Dedifferentiated amniotic fluid mesenchymal stem cell (primary cell): ENCODE data around the gene IGF2BP3.
A peak's percentile ranks its signal among the peaks of the same experiment; 100 is the strongest.
"Not testable (repeated sequence)": the region's sequence is repeated elsewhere in the genome, so short reads cannot be mapped to it uniquely, and the experiment has no call there.

Experiments used
- DNase-seq: peaks from one replicate; pipeline ENCODE4 v3.0.0-alpha.2; 2016; ENCODE audit errors: extremely low spot score

The IGF2BP3 gene

DNA sequence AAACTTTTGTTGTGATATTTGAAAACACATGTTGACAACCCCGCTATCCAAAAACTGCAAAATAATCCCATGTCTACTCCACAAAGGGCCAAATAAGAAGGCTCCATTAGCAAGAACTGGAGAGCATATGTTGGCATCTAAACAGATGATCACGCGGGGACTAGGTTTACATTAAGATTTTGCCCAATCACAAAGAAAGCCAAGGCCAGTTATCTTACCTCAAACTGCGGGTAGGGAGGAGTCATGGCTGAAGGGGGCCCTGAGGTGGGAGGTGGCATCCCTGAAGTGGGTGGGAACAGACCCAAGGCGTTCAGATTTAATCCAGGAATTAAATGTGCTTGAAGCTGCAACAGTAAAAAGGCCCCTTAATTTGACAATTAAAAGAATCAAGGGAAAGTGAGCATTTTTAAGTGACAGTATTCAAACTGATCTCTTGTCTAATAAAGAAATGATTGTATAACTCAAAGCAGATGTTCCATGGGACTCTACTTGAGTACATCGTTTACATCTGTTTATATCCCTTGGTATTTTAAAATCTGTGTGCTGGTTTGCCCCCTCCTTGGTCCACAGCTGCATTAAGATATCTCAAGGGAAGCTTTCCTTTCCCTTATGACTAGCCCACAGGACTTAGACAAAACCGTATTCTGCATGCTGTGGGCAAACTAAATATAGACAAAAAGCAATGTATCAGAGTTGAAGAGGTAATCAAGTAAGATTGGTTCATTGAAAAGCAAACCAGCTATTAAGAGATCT lies 128.3 kb downstream of the IGF2BP3 start:
- no peak for DNase-seq

DNA sequence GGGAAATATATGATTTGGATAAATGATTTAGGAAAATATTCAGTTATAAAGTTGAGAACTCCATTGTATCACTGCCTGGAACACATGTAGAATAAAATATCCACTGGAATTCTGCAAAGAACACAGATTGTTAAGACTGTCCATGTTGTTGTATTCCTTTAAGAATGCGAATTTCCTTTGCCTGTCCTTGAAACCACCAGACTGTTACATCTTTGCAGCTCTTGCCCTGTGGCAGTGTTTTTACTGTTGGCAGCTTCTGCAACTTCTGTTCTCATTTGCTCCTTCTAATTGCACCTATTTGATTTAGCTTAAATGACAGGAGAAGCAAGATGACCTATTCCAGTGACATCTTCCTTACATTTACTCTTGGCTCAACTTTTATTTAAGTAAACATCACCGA lies 131.4 kb downstream of the IGF2BP3 start:
- no peak for DNase-seq

DNA sequence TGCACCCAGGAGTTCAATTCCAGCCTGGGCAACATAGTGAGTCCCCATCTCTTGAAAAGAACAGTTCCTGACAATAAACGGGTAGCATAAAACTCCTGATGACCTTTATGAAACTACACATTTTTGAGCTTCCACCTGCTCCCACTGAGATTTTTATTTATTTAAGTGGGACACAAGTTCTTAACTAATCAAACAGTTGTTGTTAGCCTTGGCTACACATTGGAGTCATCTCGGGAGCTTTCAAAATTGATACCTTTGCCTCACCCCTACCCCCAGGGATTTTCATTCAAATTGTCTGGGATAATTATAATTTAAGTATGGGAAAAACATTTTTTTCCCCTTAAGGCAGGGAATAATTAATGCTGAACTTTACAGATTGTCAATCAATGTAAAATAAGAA lies 131.9 kb downstream of the IGF2BP3 start:
- DNase-seq = no peak

DNA sequence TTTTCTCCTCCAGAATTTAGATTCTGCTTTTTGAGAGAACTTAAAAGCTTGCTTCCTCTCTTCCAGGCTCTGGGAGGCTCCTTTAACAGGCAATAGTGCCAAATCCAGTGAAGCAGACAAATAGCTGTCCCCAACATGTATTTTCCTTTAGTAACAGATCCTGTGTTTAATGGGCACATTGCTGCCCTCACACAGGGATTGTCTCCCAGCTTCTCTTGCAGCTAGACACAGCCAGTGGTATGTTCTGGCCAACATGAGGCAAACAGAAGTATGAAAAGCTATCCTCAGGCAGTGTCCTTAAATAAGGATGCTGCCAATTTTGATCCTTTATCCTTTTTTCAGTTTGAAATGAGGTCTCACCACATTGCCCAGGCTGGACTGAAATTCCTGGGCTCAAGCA lies 132.9 kb downstream of the IGF2BP3 start:
- no peak for DNase-seq

DNA sequence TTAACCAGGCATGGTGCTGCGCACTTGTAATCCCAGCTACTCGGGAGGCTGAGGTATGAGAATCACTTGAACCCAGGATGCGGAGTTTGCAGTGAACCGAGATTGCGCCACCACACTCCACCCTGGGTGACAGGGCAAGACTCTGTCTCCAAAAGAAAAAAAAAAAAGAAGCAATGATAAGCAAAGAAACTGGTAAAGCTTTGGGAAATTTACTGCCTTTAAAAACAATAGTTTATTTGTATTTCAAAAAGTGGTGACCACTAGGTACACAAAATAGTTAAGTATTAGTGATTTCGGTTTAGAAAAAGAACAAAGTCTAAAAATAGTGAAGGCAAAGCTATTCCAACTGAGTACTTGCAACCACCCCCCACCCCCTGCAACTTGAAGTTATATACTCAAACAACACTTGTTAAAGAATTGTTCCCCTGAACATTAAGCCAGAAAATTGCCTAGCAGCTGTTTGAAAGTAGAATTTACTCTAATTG lies 133.4 kb downstream of the IGF2BP3 start:
- DNase-seq = no peak

DNA sequence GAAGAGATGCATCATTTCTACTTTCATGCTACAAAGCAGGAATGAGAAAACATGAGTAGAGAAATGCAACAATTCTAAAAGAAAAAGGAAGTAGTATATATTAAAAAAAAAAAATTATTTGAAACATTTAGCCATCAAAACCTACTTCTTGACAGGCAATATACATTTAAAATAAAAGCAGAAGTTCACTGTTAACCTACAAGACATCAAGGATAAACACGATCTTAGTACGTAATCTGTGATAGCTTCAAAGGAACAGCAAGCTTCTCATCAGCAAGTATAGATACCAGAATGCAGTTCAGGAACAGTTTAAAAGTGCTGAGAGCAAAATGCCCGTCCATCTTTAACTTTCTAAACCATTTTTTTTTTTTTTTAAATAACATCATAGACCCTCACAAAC lies 134.2 kb downstream of the IGF2BP3 start:
- DNase-seq = no peak

DNA sequence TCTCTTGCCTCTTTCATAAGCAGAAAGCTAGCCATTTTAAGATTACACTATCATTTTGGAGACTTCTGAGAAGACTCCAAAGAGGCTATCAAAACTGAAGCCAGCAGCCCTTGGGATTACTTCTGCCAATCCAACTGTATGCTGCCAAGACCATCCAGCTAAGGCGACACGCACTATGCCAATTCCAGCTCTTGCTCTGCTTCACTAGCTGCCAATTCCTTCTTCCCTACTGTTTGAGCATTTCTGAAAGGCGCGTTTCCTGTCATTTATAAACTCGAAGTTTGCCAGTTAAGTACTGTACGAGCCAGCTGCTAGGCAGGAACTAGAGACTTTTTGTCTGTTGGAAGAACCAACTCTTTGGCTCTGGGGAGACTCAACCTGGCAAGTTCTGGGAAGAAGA lies 134.7 kb downstream of the IGF2BP3 start:
- DNase-seq = no peak

DNA sequence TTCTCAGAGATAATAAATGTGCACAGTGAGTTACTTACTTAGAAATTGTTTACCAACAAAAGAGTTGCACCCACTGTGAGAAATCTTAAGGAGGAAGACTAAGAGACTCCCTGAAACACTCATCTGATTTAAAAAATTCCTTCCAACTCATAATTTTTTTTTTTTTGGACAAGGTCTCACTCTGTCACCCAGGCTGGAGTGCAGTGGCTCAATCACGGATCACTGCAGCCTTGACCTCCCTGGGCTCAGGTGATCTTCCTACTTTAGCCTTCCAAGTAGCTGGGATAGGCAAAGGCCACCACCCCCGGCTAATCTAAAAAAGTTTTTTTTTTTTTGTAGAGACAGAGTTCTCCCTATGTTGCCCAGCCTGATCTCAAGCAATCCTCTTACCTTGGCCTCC lies 135.2 kb downstream of the IGF2BP3 start:
- no peak for DNase-seq

DNA sequence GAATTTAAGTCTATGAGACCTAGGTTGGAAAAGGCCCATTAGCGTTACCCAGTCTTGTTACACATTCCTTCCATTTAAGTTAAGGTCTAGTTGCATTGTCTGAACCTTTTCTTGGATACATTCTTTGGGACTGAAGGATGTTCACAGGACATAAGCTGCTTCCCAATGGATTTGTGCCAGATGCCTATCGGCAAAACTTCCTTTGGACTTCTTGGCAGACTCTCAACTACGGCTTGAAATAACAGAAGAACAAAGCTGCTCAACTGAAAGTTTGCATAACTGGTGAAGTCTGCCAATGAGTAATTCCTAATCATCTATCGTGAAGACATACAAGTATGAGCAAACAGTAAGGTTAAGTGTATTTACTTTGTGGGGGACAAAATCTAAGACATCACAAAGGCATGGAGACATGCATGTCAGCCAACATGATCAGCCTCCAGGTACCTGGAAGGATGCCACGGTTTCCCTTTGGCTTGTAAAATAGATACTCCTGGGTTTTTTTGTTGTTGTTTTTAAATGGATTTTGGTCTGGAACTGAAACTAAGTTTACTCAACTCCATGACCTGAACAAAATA lies 135.7 kb downstream of the IGF2BP3 start:
- DNase-seq = peak; percentile 87

DNA sequence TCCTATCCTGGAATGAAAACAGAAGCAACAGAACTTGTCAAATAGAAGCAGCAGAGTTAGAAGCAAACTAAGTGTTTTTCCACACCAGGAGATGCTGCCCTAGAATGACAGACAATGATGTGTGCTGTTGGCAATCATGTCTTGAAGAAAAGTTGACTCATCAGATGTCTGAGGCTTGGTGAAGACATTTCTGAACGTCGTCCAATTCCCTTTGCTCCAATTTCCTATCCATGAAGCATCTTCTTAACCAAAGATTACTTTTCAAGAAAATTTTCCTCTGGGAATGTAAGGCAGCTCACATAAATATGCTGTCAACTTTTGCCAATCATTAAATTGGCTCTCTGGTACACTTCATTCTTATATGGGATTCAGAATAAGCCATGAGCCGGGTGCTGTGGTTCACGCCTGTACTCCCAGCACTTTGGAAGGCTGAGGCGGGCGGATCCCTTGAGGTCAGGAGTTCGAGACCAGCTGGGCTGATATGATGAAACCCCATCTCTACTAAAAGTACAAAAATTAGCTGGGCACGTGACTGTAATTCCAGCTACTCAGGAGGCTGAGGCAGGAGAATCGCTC lies 136.5 kb downstream of the IGF2BP3 start:
- peak; percentile 95 for DNase-seq

DNA sequence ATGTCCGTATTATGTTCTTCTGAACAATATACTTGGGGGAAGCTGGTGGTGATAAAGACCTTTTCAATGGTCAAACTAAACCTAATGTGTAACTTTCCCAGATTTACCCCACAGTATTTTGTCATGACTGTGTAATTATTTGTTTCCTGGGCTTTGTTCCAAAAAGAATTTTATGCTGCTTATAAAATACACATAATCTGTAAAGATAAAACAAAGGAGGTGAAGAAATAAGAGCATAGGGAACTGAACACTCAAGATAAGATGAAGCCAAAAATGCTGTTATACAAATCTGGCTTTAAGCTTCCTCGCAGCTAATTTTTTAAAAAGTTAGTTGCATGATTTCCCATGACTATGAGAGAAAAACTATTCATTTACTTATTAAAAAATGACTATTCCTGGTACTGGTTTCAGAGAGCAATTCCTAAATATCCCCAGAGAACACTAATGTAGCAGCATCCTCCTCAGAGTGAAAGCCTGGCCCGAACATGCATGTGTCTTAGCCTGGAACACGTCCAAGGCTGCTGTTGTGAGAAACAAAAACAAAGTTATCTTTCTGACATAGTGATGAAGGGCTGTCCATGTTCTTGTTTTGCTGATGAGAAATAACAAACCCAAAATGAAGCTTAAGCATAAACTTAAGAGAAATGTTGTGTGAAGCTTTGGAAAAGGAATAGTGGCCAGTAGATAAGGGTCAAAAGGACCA lies 137.2 kb downstream of the IGF2BP3 start:
- peak; percentile 31 for DNase-seq

DNA sequence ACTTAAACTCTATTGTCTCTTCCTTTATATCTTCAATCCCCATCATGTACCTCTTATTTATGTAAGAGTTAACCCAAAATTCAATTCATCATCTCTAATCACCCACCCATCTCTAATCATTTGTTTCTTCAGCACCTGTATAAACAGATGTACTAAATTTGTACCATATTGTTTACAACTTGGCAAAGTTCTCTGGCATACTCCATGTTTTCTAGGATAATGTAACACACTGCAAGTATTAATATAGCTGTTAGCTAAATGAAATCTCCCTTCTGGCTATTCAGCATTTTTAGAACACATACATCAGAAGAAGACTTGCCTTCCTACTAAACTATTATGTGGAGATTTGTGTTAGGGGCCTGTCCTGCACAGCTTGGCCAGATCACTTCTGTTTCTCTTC lies 138.1 kb downstream of the IGF2BP3 start:
- DNase-seq = no peak

DNA sequence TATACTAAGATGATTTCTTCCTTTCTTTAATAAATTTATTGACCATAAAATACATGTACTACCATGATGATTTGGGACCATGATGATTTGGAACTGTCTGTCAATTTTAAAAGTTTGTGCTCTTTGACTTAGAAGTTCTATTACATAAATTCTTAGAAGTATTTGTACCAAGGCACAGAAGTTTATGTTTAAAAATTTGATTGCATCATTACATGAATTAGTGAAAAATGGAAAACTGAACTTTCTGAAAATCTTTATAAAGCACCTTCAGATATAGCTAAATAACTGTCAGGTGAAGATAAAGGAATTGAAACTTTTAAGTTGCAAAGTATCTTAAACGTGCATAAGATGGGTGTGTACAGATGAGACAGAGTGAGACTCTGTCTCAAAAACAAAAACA lies 139.2 kb downstream of the IGF2BP3 start:
- no peak for DNase-seq

DNA sequence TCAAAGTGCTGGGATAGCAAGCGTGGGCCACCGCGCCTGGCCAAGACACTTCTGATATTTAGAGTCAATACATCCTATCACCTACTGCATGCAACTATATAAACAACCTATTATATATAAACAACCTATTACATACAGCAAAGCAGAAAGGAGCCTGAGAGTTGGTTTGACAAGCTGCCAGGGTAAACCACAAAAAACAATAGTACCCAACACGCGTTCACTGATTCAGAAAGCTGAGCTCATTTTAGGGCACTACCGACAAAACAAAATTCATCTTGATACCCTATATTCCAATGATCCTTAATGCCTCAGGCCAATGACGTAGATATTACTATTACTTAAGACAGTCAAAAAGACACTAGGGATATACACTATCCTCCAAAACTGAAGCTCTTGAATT lies 154.9 kb downstream of the IGF2BP3 start:
- DNase-seq = no peak

DNA sequence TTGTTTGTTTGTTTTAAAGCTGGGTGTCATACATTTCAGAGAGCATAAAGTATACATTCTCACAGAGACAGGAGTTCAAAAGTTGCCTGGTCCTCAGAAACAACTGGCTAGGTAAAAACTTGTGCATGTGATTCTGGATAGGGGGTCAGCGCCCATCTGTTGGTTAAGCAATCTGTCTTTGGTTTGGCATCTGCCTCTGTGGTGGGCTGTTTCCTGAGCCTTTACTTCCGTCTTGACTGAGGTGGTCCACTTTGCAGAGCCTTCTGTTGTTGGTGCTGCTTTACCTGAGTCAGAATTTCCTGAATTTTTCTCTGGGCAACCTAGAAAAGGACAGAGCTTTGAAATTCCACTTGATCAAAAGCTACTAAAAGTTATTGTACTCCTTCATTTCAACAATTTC lies 158.2 kb downstream of the IGF2BP3 start:
- not testable (repeated sequence) for DNase-seq

DNA sequence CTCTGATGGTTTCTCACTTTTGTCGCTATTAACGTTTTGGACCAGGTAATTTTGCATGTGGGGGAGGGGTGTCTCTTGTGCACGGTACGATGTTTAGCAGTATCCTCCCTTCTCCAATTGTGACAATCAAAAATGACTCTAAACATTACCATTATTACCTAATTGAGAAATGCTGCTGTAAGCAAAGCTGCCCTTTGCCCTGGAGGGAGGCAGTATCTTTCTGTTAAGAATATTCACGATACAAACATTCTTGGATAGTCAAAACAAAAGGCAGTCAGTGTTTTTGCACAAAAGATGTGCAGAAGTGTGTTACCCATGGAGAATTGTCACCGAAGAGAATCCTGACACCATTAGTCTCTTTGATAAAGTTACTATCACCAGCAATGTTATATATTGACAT lies 161.5 kb downstream of the IGF2BP3 start:
- no peak for DNase-seq

DNA sequence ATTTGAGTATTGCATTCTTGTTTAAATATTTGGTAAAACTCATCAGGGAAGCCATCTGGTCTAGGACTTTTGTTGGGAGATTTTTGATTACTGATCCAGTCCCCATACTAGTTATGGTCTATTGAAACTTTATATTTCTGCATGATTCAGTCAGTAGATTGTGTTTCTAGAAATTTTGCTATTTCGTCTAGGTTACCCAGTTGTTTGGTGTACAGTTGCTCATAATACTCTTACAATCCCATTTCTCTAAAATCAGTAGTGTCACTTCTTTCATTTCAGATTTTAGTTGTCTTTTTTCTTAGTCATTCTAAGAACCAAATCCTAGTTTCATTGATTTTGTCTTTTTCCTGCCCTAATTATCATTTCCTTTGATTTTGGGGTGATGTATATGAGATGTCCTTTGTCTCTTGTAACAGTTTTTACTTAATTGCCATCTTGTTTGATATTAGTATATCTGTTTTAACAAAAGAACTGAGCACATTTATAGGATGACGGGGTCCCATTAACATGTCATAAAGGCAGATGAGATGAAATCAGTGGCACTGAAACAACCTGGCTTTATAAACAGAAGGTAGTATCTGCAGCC lies 163.3 kb downstream of the IGF2BP3 start:
- DNase-seq = no peak

DNA sequence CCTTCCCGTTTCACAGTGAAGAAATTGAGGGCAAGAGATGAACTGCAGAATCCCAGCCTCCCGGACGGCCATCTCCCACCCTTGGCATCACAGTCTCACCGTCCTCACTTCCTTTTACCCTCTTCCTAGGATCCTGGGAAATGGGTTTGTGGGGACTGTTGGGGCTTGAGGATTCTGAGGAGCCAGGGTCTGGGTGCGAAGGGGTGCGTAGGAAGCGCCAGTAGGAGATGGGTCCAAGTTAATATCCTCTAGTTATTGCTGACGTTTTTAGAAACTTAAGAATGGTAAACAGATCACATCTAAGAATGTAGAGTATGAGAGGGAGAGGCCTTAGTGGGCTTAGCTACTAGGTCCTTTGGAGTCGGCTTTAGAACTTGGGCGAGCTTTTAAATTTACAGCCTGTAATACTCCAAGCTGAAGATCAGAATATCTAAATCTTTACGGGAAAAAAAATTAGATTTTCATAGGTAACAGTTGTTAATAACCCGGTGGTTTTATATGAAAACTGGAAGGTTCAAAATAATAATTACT lies 170.5 kb downstream of the IGF2BP3 start:
- no peak for DNase-seq

DNA sequence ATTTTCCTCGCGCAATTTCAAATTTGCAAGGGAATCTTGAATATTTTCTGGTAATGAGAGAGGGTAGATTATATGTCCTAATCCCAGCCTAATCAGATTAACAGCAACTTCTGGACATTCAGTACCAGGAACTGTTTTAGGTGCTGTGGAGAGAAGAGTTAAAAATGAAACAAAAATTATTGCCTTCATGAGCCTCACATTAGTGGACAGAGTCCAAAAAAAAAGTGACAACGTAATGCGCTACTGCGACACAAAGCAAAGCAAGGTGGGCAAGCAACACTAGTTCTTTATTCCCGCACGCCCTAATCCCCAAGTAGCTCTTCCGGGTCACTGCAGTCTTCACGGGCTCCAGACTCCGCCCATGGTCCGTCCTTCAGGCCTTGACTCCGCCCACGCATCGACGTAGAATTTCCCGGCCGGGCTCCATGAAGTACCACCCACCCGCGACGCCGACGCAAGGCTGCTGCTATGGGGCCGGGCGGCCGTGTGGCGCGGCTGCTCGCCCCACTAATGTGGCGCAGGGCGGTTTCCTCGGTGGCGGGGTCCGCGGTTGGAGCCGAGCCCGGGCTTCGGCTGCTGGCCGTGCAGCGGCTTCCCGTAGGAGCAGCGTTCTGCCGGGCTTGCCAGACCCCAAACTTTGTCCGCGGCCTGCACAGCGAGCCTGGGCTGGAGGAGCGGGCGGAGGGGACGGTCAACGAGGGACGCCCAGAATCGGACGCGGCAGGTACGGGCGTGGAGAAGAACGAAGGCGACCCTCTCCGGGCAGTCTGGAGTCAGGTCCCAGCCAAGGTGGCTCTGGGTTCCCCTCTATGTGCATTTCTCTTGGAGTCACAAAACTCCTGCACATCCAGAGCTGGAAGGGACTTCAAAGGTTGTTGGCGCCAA lies 171.2 kb downstream of the IGF2BP3 start, which contains the start of gene MALSU1:
Gene MALSU1, plus strand, starts transcription at position 455 of the 885 bp plus-strand sequence. Its CDS starts 14 bp downstream, at position 469.
- peak; percentile 98 for DNase-seq

DNA sequence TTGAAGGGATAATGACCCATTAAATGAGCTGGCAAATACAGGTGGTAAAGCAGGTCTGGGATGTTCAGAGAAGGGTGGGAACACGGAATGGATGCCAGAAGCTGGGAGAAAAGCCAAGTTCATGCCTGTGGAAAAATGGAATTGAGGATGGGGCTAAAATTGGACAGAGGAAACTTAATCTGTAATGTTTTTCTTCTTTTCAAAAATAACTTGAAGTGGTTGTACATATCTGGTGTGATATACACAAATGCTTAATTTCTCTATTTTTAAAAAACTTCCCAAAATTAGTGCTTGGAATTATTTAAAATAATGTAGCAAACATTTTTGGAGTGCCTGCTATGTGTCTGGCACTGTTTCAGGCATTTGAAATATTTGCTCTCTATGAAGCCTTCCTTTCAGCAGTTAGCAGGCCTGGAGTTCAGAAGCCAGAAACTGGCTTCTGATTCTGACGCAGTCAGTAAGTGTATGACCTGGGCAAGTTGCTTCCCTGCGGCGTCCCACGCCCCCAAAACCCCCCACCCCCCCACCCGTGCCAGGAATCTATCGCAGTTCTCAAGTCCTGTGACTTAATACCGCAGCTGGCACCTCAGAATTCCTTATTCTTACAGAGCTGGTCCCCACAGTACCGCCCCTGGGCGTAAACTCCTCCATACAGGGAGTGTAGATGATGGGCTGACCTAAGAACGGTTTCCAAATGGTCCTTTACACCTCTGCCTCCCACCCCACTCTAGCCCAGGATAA lies 172.0 kb downstream of the IGF2BP3 start:
- DNase-seq = peak; percentile 54
